ENCODE measurements around the gene ATG2B.

Gene ATG2B

DNA sequence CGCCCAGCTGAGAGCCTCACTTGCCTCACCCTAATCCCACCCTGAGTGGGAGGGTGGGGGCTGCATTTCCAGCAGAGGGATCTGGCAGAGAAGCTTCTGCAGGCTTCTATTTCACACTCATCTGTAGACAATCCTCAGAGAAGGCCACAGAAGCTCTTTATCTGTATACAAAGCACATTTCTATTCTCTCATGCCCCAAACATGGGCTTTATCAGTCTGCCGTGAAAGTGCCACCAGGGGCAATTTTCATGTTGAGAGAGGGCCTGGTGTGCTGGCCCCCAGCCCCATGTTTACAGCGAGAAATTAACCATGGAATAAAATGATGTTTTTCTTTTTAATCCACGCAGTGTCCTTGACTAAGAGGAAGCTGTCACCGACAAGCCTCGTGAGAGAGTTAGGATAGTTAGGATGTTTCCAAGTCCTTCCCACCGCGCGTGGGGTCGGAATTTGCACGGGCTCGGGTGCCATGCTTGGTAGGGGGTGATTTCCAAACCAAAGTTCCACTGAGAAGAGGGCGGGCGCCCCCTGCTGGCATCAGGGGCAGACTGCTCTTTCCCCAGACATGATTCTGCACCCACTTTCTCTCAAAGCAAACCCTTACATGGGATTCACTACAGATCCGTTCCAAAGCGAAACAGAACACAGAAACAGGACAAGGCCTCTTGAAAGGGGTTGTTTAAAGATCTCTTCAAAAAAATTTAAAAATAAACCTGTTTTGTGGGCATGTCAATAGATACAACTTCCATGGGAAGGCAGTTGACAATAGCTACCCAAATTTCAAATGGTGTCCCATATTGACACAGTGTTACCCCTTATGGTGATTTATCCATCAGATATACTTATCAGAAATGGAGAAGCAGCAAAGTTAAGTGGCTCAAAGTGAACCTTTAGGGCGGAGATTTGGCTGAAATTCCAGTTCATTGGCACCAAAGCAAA is 87.7 kb downstream of the ATG2B start:
- peak; percentile 55 for FAIRE-seq
- DNase-seq (ENCODE audit: insufficient read length, low spot score): peak; percentile 64

DNA sequence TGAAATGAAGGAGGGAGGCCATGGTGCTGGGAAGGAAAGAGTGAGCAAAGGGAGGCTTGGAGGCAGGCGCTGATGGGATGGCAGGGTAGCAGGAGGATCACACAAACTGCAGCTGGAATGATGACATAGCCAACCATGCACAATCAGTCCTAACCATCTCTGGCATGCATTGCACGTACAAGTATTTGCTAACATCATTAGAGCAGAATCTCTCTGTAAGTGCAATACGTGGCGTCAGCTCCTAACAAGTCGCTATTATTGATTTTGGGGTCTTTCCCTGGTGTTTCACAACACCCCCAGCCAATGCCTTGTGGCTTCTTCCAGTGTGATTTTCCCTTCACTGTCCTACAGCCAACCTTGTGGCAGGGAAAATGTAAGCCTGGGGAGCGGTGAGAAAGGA is 88.6 kb downstream of the ATG2B start:
- DNase-seq (ENCODE audit: insufficient read length, low spot score) (no peak), FAIRE-seq (peak; percentile 40)

- no peak for FAIRE-seq
- no peak for DNase-seq (ENCODE audit: insufficient read length, low spot score)
Measured at GRCh38 chr14:96274122-96274521, 89.0 kb downstream of the ATG2B start.

DNA sequence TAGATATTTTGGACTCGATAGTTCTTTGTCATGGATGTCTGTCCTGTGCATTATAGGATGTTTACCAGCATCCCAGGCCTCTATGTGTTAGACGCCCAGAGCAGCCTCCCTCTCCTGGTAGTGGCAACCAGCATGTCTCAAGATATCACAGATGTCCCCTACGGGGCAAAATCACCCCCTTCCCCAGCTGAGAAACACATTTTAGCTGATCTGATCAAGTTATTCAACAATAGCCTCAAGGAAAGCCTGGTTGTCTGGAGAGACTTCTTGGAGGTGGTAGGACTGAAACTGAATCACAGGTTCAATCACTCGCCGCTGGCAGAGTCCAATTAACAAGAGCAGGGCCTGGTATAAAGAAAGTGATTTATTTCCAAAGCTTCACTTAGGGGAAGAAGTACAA is 89.5 kb downstream of the ATG2B start:
- FAIRE-seq (no peak), DNase-seq (ENCODE audit: insufficient read length, low spot score) (no peak)

- FAIRE-seq (no peak), DNase-seq (ENCODE audit: insufficient read length, low spot score) (no peak)
Measured at GRCh38 chr14:96272777-96273473, 90.2 kb downstream of the ATG2B start.

GRCh38 chr14:96271421-96271762 is 91.7 kb downstream of the ATG2B start:
- FAIRE-seq (peak; percentile 48), DNase-seq (ENCODE audit: insufficient read length, low spot score) (no peak)

GRCh38 chr14:96270565-96271420 is 92.3 kb downstream of the ATG2B start:
- no peak for DNase-seq (ENCODE audit: insufficient read length, low spot score)
- no peak for FAIRE-seq

DNA sequence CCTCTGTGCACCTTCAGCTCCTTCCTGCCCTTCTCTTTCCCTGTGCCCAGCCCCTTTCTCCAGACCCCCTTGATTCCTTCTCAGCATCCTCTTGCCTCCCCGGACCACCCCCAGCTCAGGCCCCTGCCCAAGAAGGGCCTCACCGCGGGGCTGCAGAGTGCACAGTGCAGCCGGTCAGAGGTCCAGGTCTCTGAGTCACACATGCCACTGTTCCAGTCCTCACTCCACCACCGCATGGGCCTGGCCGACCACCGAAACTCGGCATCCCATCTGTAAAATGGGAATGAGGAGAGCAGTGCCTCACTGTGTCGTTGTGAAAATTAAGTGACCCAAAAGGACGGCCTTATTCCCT is 93.8 kb downstream of the ATG2B start:
- DNase-seq (ENCODE audit: insufficient read length, low spot score) (no peak), FAIRE-seq (no peak)

DNA sequence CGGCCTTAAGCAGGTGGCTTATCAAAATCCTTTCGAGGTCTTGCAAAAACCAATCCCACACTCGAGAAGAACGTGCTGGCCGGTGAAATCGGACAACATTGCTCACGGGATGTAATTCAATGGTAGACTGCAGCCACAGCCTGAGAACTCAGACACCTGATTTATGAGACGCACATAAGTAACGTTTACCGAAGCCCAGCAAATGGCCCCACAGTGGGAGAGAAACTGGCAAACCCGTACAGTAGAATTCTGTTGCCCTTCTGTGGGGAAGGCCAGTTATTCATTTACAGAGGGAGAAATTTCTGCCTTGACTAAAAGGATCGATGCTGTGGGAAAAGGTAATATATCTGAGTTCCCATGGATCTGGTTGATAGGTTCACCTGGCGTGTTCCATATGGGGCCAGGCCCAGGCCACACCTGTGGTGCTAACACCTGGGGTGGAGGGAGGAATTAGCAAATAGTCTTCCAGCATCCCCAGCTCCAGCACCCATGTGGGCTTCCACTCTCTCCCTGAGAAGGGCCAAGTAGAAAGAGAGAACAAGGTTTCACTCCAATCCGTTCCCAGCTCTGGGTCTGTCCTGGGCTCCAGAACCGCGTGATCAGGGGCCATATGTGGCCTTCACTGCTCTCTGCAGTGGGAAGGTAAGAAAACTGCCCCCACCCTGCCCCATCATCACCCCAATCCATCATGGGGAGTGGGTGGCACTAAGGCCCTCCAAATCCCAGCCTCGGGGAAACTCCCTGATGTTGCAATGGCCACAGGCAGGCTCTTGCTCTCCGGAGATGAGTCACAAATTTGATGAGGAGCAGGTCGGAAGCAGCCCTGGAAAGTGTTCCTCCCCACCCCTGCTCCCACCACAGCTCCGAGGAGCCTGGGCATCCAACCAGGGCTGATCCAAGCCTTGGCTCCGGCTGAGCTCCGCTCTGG is 94.4 kb downstream of the ATG2B start:
- FAIRE-seq: peak; percentile 95
- peak; percentile 87 for DNase-seq (ENCODE audit: insufficient read length, low spot score)

- peak; percentile 75 for FAIRE-seq
- DNase-seq (ENCODE audit: insufficient read length, low spot score): no peak
Measured at GRCh38 chr14:96267916-96268315, 95.2 kb downstream of the ATG2B start.

DNA sequence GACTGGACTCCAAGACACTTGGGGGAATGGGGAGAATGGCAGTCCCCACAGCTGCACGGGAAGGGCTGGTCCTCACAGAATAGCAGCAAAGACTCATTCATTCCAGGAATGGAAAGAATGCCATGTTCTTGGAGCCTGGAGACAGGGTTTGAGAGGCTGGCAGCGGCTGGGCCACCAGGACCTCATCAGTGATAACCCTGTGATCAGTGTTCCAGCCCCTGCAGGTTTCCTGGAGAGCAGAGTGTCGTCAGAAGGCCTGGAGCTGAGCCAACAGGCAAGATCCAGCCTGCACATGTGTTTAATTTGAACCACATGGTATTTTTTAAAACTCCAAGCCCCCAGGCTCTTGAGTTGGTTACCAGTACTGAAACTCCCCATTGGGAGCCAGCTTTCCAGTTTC is 95.8 kb downstream of the ATG2B start:
- DNase-seq (ENCODE audit: insufficient read length, low spot score) (peak; percentile 93), FAIRE-seq (no peak)

DNA sequence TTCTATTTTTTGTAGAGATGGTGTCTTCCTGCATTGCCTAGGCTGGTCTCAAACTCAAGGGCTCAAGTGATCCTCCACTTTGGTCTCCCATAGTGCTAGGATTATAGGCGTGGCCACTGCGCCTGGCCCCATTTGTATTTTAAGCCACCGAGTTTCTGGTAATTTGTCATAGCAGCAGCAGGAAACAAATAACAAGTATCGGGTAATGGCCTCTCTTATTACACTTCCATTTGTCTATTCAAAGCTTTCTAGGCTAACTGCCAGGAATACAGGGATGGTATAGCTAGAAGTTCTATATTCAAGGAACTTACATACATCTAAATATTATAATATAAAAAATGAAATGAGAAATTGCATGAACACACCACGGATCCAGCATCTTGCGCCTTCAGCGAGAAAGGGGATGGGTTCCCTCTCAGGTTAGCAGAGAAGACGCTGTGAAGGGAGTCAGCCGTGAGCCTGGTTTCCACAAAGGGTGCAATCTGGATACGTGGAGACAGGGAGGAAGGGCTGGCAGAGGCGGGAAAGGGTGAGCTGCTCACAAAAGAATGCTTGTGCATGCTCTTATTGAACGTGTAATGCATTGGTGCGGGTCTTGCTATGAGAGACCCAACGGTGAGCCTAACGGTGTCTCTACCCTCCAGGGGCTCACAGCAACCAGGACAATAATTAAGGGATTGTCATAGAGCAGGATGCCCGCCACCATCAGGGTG is 97.6 kb downstream of the ATG2B start:
- DNase-seq (ENCODE audit: insufficient read length, low spot score): no peak
- FAIRE-seq: no peak

DNA sequence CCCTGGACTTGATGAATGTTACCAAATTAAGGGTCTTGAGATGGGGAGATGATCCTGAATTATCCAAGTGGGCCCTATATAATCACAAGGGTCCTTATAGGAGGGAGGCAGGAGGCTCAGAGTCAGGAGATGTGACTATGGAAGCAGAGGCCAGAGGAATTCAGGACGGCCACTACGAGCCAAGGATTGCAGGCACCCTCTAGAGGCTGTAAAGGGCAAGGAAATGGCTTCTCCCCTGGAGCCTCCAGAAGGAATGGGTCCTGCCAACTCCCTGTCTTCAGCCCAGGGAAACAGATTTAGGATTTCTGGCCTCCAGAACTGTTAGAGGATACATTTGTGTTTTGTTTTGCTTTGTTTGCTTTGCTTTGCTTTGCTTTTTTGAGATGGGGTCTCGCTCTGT is 98.3 kb downstream of the ATG2B start:
- FAIRE-seq: no peak
- no peak for DNase-seq (ENCODE audit: insufficient read length, low spot score)

- no peak for DNase-seq (ENCODE audit: insufficient read length, low spot score)
- FAIRE-seq: no peak
Measured at GRCh38 chr14:96264200-96264553, 99.0 kb downstream of the ATG2B start.

- FAIRE-seq: no peak
- no peak for DNase-seq (ENCODE audit: insufficient read length, low spot score)
Measured at GRCh38 chr14:96263347-96264199, 99.6 kb downstream of the ATG2B start.

DNA sequence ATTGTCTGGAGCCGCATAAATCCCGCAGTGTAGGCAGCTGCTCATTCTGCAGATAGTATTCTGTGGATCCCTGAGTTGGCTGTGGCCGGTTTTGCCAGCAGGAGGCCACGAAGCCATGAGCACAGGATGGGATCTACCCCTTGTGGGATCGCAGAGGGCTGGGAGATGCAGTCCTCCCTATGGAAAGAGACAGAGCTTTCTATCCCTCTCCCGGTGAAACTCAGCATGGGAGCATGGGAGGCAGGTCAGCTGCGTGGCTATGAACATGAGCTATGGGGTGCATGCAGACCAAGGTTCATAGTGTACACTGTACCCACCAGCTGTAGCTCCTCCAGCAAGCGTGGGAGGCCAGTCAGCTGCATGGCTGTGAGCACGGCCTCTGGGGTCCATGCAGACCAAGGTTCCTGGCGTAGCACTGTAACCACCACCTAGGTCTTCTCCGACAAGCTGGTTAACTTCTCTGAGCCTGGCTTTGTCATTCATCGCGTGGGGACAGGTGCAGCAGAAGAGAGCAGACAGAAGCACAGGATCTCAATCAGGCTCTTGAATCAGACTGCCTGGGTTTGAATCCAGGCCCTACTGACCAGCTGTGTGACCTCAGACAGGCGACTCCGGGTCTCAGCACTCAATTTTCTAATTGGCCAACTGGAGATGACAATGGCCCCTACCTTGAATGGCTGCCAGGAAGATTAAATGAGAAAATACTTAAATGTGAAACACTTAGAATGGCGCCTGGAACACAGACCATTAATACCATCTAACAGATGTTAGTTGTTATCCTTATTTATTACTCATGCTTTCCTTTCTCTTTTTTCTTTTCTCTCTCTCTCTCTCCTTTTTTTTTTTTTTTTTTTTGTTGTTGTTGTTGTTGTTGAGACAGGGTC is 101.1 kb downstream of the ATG2B start:
- no peak for DNase-seq (ENCODE audit: insufficient read length, low spot score)
- FAIRE-seq: no peak

DNA sequence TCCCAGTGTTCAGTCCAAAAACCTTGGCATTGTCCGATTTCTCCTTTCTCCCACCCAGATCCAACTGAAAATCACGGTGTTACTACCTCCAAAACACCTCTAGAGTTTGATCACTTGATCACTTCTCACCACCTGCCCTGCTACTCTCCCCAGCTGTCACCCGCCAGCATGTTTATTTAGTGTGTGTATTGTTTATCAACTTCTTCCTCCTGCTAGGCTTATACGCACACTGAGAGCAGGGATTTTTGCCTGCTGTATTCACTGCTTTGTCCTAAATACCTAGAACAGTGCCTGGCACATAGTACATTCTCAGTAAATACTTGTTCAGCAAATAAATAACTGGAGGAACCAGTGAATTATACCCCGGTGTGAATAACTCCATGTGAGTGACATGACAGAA is 102.1 kb downstream of the ATG2B start:
- no peak for FAIRE-seq

GRCh38 chr14:96260341-96260821 is 102.8 kb downstream of the ATG2B start:
- no peak for FAIRE-seq
- no peak for DNase-seq (ENCODE audit: insufficient read length, low spot score)

More for the DNA sequence above, 102.1 kb downstream of the ATG2B start:
- DNase-seq (ENCODE audit: insufficient read length, low spot score): no peak

All from HTR-8/SVneo (cell line).